Mesothelial cell of epicardium (in vitro differentiated cells): Measurements from ENCODE around the gene TEPSIN. TPM values are rescaled to one million over a fixed set of nuclear protein-coding genes. Genes with fewer than 3 reads are reported as not detected.

ENCODE experiments used
- DNase-seq, 2 experiments: peaks; one replicate each; pipeline ENCODE4 v3.0.0; 2021; ENCODE audit warnings: low spot score in 2 of 2; ENCODE audit not compliant: unreplicated experiment in 2 of 2
- H3K27ac Mint-ChIP-seq: 2 replicates; pipeline ENCODE4 v1.8.0; 2021; ENCODE audit warnings: mixed read lengths
- H3K27me3 Mint-ChIP-seq: 2 replicates; pipeline ENCODE4 v1.8.0; 2021; ENCODE audit warnings: low read depth, mixed read lengths
- H3K36me3 Mint-ChIP-seq: 2 replicates; pipeline ENCODE4 v1.8.0; 2021; ENCODE audit warnings: mixed read lengths
- H3K4me1 Mint-ChIP-seq: 2 replicates; pipeline ENCODE4 v1.8.0; 2021; ENCODE audit warnings: mixed read lengths
- H3K4me3 Mint-ChIP-seq: 2 replicates; pipeline ENCODE4 v1.8.0; 2021; ENCODE audit warnings: mild to moderate bottlenecking, moderate library complexity, mixed read lengths
- H3K9me3 Mint-ChIP-seq: 2 replicates; pipeline ENCODE4 v1.8.0; 2021; ENCODE audit warnings: mixed read lengths
- CTCF ChIP-seq: fragments of 200-600 bp; sonication (generic); IDR thresholded peaks from one replicate; pipeline ENCODE4 v1.5.0; 2021; ENCODE audit warnings: antibody characterized with exemption; ENCODE audit not compliant: unreplicated experiment
- total RNA-seq: library from RNA; stranded (reverse); gene quantifications from 3 replicates; pipeline ENCODE4 v1.2.1, GENCODE V29; 2021

The TEPSIN gene
- total RNA-seq, 1 donor from 2014 or later: 44.6 TPM

DNA sequence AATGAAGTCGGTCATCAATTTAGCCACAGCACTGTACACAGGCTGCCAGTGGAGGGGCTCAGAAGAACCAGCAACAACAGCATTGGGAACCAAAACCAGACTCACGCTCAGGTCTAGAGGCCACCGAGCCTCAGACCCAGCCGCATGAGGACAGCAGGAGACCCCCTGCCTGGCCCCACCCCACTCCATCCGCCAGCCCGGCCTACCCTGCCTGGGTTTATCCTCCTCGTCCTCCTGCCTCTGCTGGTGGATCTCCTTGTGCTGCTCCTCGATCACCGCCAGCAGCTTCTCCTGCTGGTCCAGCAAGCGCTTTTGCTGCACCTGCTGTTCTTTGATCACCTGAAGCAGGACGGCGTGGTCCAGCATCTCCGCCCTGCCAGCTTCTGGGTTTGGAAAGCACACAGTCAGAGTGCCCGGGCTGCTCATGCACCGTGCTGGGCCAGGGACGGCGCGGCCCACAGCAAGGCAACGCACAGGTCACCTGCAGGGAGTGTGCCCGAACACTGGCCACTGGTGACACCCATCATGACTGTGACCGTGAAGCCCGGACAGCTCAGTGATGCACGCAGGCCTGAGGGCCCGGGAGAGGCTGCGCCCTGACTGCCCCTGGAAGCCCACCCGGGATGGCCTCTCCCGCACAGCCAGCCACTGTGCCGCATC lies 8.0 kb upstream of the TEPSIN start:
- H3K27ac Mint-ChIP-seq: no peak overlapping the region
- no peaks in the 10 kb centered on the region for H3K9me3 Mint-ChIP-seq

DNA sequence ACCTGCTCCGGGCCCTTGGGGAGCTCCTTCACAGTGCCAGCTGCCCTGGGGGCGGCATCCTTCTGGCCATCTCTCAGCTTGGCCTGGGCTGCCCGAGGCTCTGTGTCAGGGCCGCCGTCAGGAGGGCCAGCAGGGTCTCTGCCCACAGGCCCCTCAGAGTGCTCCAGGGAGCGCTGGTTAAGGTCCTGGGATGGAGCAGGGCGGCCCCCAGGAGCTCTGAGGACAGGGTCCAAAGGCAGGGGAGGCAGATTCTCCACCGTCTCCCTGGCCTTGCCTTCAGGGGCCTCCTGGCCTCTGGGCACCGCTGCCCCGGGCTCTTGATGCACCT lies 7.5 kb upstream of the TEPSIN start:
- H3K4me1 Mint-ChIP-seq: no peaks in the 10 kb centered on the region
- H3K27ac Mint-ChIP-seq: no peak overlapping the region
- no peaks in the 10 kb centered on the region for H3K27me3 Mint-ChIP-seq

More for the DNA sequence above, 8.0 kb upstream of the TEPSIN start:
- H3K4me3 Mint-ChIP-seq: no peak overlapping the region
- no peaks in the 10 kb centered on the region for H3K27me3 Mint-ChIP-seq
- peaks cover 2% of the 10 kb centered on the region for H3K36me3 Mint-ChIP-seq
- TF ChIP-seq CTCF: no peak
- no peak for DNase-seq
- H3K4me1 Mint-ChIP-seq: no peaks in the 10 kb centered on the region

DNA sequence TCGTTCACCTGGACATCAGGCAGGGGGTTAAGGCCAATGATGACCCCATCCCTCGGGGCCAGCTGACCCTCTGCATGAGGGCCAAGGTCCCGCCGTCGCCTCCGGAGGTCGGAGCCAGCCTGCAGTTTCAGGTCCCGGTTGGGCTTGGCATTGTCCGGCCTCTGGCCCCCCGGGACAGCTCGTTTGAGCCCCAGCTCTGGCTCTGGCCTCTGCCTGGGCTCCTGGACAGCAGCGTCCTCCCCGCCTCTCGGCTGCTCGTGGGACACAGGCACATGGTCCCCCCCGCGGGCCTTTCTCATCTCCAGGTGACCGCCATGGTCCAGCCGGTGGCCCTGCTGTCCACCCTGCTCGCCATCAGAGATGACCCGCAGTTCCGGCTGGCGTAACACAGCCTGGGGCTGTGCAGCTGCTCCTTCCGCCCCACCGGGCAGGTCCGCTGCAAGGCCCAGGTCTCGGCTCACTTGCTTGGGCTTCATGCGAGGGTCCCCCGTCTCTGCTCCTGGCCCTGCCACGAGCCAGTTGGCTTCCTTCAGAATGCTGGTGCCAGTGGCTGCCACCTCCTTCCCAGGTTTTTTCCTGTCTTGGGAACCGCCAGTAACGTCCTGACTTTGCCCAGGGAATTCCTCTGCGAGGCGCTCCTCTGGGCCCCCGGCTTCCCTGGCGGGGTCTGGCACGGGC lies 6.9 kb upstream of the TEPSIN start:
- no peak for DNase-seq
- Mint-ChIP-seq H3K27me3 (no peaks in the 10 kb centered on the region), H3K4me1 (peaks cover 1% of the 10 kb centered on the region), H3K36me3 (peaks cover 5% of the 10 kb centered on the region), H3K9me3 (no peaks in the 10 kb centered on the region), H3K4me3 (no peak overlapping the region), H3K27ac (no peak overlapping the region)
- no peak for TF ChIP-seq CTCF

More for the DNA sequence above, 7.5 kb upstream of the TEPSIN start:
- Mint-ChIP-seq H3K4me3 (no peak overlapping the region), H3K36me3 (peaks cover 5% of the 10 kb centered on the region), H3K9me3 (no peaks in the 10 kb centered on the region)
- no peak for DNase-seq
- no peak for TF ChIP-seq CTCF

DNA sequence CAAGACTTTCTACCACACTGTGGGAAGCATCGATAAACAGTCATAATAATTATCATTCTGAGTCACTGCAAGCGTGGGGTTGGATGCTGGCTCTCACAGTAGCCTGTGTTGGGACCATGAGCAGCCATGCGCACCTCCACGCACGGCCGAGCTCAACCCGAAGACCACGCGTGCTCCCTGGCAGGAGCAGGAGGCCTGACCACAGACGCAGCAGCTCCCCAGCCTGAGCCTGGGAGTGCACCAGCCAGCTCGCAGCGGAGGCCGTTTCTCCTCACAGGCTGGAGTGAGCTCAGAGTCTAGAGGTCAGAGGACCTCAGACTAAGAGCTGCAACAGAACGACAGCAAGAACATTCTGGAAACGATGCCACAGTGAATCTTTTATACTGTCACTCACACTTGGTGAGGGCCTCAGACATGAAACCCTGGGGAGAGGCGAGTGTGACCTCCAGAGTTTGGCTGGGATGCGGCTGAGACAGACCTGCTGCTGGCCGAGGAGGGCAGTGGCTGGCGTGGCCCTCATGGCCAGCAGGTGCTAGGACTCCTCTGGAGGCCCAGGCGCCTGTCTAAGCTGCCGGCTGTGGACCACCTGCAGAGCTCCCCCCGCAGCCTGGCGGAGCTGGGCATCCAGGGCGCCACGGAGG lies 6.3 kb upstream of the TEPSIN start:
- no peaks in the 10 kb centered on the region for H3K9me3 Mint-ChIP-seq
- H3K27ac Mint-ChIP-seq: no peak overlapping the region
- peaks cover 5% of the 10 kb centered on the region for H3K36me3 Mint-ChIP-seq
- H3K4me3 Mint-ChIP-seq: no peak overlapping the region
- peaks cover 5% of the 10 kb centered on the region for H3K4me1 Mint-ChIP-seq
- DNase-seq: no peak
- no peaks in the 10 kb centered on the region for H3K27me3 Mint-ChIP-seq
- no peak for TF ChIP-seq CTCF

DNA sequence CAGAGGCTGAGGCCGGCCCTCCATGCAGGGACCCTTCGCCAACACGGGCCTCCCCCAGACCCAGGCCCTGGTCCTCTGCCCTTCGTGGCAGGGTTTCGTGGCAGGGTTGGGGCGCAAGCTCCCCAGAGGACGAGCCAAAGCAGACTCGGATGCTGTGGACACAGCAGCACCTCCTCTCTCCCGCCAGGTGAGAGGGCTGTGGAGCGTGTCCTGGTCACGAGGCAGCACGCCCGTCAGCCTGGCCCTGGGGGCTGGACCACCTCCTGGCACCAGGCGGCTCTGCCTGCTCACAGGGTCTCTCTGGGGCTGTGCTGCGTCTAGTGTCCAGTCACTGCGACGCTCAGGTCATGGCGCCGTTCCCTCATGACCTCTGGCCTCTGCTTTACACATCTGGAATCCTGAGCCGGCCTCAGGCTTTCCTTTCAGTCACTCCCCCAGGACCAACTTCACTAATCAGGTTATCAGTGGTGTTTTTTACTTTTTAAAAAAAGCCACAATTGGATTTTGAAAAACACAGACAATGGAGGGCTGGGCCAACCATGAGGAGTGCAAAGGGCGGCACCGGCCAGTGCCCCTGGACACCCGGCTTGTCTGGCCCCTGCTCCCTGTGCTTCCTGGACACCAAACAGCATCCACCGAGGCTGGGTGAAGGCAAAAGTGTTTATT lies 5.6 kb upstream of the TEPSIN start:
- H3K27me3 Mint-ChIP-seq: no peaks in the 10 kb centered on the region
- no peak for DNase-seq
- H3K27ac Mint-ChIP-seq: no peak overlapping the region
- H3K36me3 Mint-ChIP-seq: peaks cover 3% of the 10 kb centered on the region
- no peaks in the 10 kb centered on the region for H3K9me3 Mint-ChIP-seq
- H3K4me1 Mint-ChIP-seq: peaks cover 10% of the 10 kb centered on the region
- TF ChIP-seq CTCF: no peak
- H3K4me3 Mint-ChIP-seq: no peak overlapping the region
